ENCODE results near the gene MYO15B. TPM values are rescaled to one million over a fixed set of nuclear protein-coding genes. Genes with fewer than 3 reads are reported as not detected.

The MYO15B gene
- total and polyA plus RNA-seq, 12 donors = 6.2 to 455 (median 51.3) TPM

- H3K36me3 ChIP-seq (replicated peaks in 1 of 2) = no peaks in the 10 kb centered on the region
- 80 to 89% (median 85%) methylated on average over 4 to 16 of the region's 16 CpGs for WGBS, 4 donors
- H3K9me3 ChIP-seq (replicated peaks in 1 of 3) = no peaks in the 10 kb centered on the region
- H3K4me1 ChIP-seq (replicated peaks in 1 of 2) = no peaks in the 10 kb centered on the region
- no peak for DNase-seq
- no peak overlapping the region for H3K27ac ChIP-seq
- TF ChIP-seq POLR2A (IDR thresholded peaks at IDR 0.05) (no peak), CTCF (IDR thresholded peaks at IDR 0.05) (no peak)
- intact Hi-C loops (cut with DNase I) = no loop called here
- no peak overlapping the region for H3K4me3 ChIP-seq
- no peaks in the 10 kb centered on the region for H3K27me3 ChIP-seq
These were observed 18.2 kb downstream of the MYO15B start for GRCh38 chr17:75605790-75606189.

- Histone ChIP-seq H3K9me3 (replicated peaks in 1 of 3) (no peaks in the 10 kb centered on the region), H3K27ac (no peak overlapping the region), H3K27me3 (no peaks in the 10 kb centered on the region), H3K4me1 (replicated peaks in 1 of 2) (no peaks in the 10 kb centered on the region), H3K36me3 (replicated peaks in 1 of 2) (no peaks in the 10 kb centered on the region), H3K4me3 (no peak overlapping the region)
- no peak for DNase-seq
- TF ChIP-seq POLR2A (IDR thresholded peaks at IDR 0.05) = no peak
- no peak for TF ChIP-seq CTCF (IDR thresholded peaks at IDR 0.05)
- intact Hi-C loops (cut with DNase I) = no loop called here
- 78 to 91% (median 81%) methylated on average over 5 of the region's 5 CpGs for WGBS, 4 donors
These were observed 19.5 kb downstream of the MYO15B start for GRCh38 chr17:75607086-75607485.

GRCh38 chr17:75610103-75610984 is 22.7 kb downstream of the MYO15B start:
- Histone ChIP-seq H3K9me3 (replicated peaks in 1 of 3) (no peaks in the 10 kb centered on the region), H3K27me3 (no peaks in the 10 kb centered on the region), H3K4me3 (no peak overlapping the region), H3K27ac (no peak overlapping the region), H3K4me1 (replicated peaks in 1 of 2) (no peaks in the 10 kb centered on the region), H3K36me3 (replicated peaks in 1 of 2) (peaks cover 0 to 4% of the 10 kb centered on the region in 2 donors)
- TF ChIP-seq CTCF (IDR thresholded peaks at IDR 0.05) (no peak), POLR2A (IDR thresholded peaks at IDR 0.05) (no peak)
- no peak for DNase-seq
- 86 to 92% (median 89%) methylated on average over 16 to 25 of the region's 25 CpGs for WGBS, 4 donors
- intact Hi-C loops (cut with DNase I) = no loop called here

- Histone ChIP-seq H3K27ac (no peak overlapping the region), H3K4me1 (replicated peaks in 1 of 2) (no peaks in the 10 kb centered on the region), H3K36me3 (replicated peaks in 1 of 2) (peaks cover 0 to 13% of the 10 kb centered on the region in 2 donors), H3K9me3 (replicated peaks in 1 of 3) (no peaks in the 10 kb centered on the region), H3K4me3 (no peak overlapping the region), H3K27me3 (no peaks in the 10 kb centered on the region)
- DNase-seq = no peak
- WGBS, 4 donors = 83 to 93% (median 89%) methylated on average over 20 of the region's 20 CpGs
- TF ChIP-seq CTCF (IDR thresholded peaks at IDR 0.05) (no peak), POLR2A (IDR thresholded peaks at IDR 0.05) (no peak)
- intact Hi-C loops (cut with DNase I) = no loop called here
These were observed 24.3 kb downstream of the MYO15B start for GRCh38 chr17:75611851-75612429.

All from adrenal gland (tissue), 12 donors.